Measurements from ENCODE around the gene HPGD. TPM values are rescaled to one million over a fixed set of nuclear protein-coding genes. Genes with fewer than 3 reads are reported as not detected.

The HPGD gene
- total RNA-seq, 1 experiment from 2014 or later, result 0.66 TPM

- TF ChIP-seq CEBPB (IDR thresholded peaks at IDR 0.05; ENCODE audit: low read depth) (no peak), CTCF (IDR thresholded peaks at IDR 0.05 in 2 of 3, conservative IDR thresholded peaks at IDR 0.05 in 1 of 3; ENCODE audit: borderline replicate concordance in 1 of 3, insufficient read depth in 1 of 3, low read depth in 2 of 3, low read length in 2 of 3) (no peak), POLR2AphosphoS5 (IDR thresholded peaks at IDR 0.05; ENCODE audit: low read depth, low read length) (no peak), RAD21 (IDR thresholded peaks at IDR 0.05; ENCODE audit: low read depth) (no peak), YY1 (IDR thresholded peaks at IDR 0.05; ENCODE audit: extremely low read depth, insufficient replicate concordance, low read depth, low read length) (no peak), ATF3 (IDR thresholded peaks at IDR 0.05) (no peak), MAX (IDR thresholded peaks at IDR 0.05) (no peak)
These were observed 77.9 kb downstream of the HPGD start (continued) for GRCh38 chr4:174444390-174444789.

Other genes with a start within 250 kb of the HPGD start
- gene FBXO8, start 238.8 kb downstream of the HPGD start, total RNA-seq (2021; ENCODE audit: unreplicated experiment), result 13.0 TPM
- 11.5 TPM for gene CEP44, start 238.6 kb downstream of the HPGD start, total RNA-seq (2021; ENCODE audit: unreplicated experiment)

Measured in HCT116 (cell line).